Epithelial cell of esophagus (primary cell): Measurements from ENCODE around the gene ANK3.
A peak's percentile ranks its signal among the peaks of the same experiment; 100 is the strongest.

Source experiments
- DNase-seq: peaks from one replicate; pipeline ENCODE4 v3.0.0; 2010; ENCODE audit warnings: low read depth
- H3K4me3 ChIP-seq: 2 replicates; pipeline ENCODE4 v1.5.1; 2011; ENCODE audit warnings: mild to moderate bottlenecking, low read length, control low read depth
- TF ChIP-seq, protein P1 (sequence below): IDR thresholded peaks from 2 replicates; pipeline ENCODE4 v1.5.1; 2011; ENCODE audit warnings: low read depth, mild to moderate bottlenecking, low read length, control low read depth, inconsistent platforms; ENCODE audit not compliant: insufficient read depth; ENCODE audit errors: missing control alignments

The ANK3 gene

DNA sequence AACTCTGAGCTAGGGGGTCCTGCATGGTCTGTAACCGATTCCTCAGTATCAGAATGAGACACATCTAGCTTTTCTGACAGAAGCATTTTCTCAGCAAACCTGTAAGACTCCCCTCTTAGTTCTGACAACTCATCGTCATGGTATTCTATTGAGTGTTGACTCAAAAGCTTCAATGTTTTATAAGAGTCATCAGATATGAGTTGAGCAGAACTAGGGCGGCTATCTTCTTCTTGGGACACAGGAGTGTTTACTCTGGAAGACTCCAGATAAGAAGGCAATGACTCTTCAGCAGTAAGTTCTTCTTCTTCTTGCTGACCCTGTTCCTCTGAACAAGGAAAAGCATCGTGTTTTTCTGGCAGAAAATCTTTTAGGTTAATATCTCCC lies 316.3 kb downstream of the ANK3 start:
- no peak for DNase-seq
- TF ChIP-seq, protein P1, sequence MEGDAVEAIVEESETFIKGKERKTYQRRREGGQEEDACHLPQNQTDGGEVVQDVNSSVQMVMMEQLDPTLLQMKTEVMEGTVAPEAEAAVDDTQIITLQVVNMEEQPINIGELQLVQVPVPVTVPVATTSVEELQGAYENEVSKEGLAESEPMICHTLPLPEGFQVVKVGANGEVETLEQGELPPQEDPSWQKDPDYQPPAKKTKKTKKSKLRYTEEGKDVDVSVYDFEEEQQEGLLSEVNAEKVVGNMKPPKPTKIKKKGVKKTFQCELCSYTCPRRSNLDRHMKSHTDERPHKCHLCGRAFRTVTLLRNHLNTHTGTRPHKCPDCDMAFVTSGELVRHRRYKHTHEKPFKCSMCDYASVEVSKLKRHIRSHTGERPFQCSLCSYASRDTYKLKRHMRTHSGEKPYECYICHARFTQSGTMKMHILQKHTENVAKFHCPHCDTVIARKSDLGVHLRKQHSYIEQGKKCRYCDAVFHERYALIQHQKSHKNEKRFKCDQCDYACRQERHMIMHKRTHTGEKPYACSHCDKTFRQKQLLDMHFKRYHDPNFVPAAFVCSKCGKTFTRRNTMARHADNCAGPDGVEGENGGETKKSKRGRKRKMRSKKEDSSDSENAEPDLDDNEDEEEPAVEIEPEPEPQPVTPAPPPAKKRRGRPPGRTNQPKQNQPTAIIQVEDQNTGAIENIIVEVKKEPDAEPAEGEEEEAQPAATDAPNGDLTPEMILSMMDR, result no peak
- H3K4me3 ChIP-seq, result no peak overlapping the region

DNA sequence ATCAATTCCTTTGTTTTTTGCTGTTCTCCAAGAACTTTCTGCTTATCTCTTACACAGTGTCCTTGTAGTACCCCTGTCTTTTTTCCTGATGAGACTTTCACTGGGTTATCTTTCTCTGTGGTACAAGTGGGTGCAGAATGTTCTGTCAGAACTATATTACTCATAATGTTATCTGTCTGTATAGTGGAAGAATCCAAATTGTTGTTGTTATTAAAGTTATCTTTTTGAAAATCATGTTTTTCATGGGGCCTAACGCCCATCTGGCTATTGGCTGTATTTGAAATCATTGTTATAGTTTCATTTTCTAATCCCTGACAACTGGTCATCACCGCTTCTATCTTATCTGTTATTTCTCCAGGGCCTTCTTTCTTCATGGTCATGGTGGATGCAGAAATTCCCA lies 320.4 kb downstream of the ANK3 start:
- TF ChIP-seq, protein P1, result no peak
- H3K4me3 ChIP-seq, result no peak overlapping the region
- no peak for DNase-seq

- no peak for DNase-seq
- no peak overlapping the region for H3K4me3 ChIP-seq
- TF ChIP-seq, protein P1, result no peak
Observed at GRCh38 chr10:60050366-60050765, 339.3 kb downstream of the ANK3 start.

DNA sequence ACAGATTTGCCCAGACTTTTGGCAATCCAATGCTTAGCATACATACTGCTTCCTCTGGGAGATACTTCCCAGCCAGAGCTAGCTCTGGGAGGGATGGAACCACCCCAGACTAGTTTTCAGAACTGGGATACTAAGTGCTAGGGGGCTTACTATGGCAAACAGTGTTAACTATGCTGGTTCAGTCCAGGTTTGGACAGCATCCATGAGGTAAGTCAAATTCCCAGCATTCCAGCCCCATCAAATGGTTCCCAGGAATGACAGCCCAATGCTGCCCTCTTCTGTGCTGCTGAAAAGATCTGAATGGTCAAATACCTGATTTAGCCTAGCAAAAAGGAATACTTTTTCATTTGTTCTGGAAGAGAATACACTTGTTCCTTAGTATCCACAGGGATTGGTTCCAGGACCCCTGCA lies 341.6 kb downstream of the ANK3 start:
- peak; percentile 52 for DNase-seq
- TF ChIP-seq, protein P1, result peak; percentile 52
- no peak overlapping the region for H3K4me3 ChIP-seq

DNA sequence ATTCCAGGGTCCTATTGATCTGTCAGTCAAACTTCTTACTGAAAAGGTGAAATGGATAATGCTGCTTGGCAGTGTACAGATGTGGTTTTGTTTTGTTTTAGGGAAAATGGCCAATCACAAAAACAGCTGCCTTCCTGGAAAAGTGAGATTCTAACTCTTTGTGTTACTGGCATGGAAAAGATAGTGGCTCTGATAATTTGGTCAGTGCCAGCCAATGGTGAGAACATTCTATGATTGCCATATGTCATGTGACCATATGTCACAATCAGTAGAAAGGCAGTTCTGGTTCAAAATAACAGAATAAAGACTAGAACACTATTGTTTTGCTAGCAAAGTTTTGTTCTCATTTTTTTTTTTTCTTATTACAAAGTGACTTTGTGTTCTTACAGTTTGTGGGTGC lies 344.1 kb downstream of the ANK3 start:
- DNase-seq, result no peak
- TF ChIP-seq, protein P1, result no peak
- H3K4me3 ChIP-seq, result no peak overlapping the region

- H3K4me3 ChIP-seq, result no peak overlapping the region
- TF ChIP-seq, protein P1, result no peak
- no peak for DNase-seq
Observed at GRCh38 chr10:60044971-60045370, 344.7 kb downstream of the ANK3 start.

DNA sequence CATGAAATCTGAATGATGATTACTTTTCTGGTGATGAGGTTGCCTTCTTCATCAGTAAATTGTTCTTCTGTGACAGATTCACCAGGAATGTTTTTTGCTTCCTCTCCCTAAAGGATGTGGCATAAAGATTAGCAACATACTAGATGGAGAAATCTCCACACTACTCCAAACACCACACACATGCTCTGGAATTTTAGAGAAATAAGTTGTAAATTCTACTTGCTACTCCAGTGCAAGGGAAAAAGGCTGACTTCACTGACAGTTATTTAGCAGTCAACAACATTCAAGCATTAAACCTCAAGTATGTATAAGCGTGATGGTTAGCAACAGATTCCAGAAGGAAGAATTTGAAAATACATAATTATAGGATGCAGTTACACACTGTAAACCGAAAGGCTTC lies 345.4 kb downstream of the ANK3 start:
- no peak for DNase-seq
- TF ChIP-seq, protein P1, result no peak
- no peak overlapping the region for H3K4me3 ChIP-seq
